Activated CD4-positive, alpha-beta T cell treated with anti-CD3 and anti-CD28 coated beads, Interleukin-2, amount 10 ng/mL, durations not matched to agents 7 days and 5 days (primary cell): ENCODE results near the gene UBR4. TPM values are rescaled to one million over a fixed set of nuclear protein-coding genes. Genes with fewer than 3 reads are reported as not detected.
"Not testable (repeated sequence)": the region's sequence is repeated elsewhere in the genome, so short reads cannot be mapped to it uniquely, and the experiment has no call there.

Experiments used
- CTCF ChIA-PET: fragments of 350-600 bp; sonication (Branson Sonifier 250); formaldehyde crosslinking; loops from one replicate; lab custom pipeline; 2021; ENCODE audit warnings: antibody characterized with exemption; lab: Charles Lee
- POLR2A ChIA-PET: fragments of 350-600 bp; sonication (Branson Sonifier 250); formaldehyde crosslinking; loops from one replicate; lab custom pipeline; 2021; ENCODE audit warnings: antibody characterized with exemption; lab: Charles Lee
- DNase-seq: peaks from one replicate; pipeline ENCODE4 v3.0.0-alpha.2; 2020
- H3K27ac Mint-ChIP-seq: one replicate; pipeline ENCODE4 v1.8.0; 2021; ENCODE audit warnings: mild to moderate bottlenecking, moderate library complexity, mixed read lengths
- H3K27me3 Mint-ChIP-seq: one replicate; pipeline ENCODE4 v1.8.0; 2021; ENCODE audit warnings: mixed read lengths
- H3K36me3 Mint-ChIP-seq: one replicate; pipeline ENCODE4 v1.8.0; 2021; ENCODE audit warnings: low read depth, mixed read lengths
- H3K4me1 Mint-ChIP-seq: one replicate; pipeline ENCODE4 v1.8.0; 2021; ENCODE audit warnings: mixed read lengths
- H3K4me3 Mint-ChIP-seq: one replicate; pipeline ENCODE4 v1.8.0; 2021; ENCODE audit warnings: mild to moderate bottlenecking, moderate library complexity, mixed read lengths
- H3K9me3 Mint-ChIP-seq: one replicate; pipeline ENCODE4 v1.8.0; 2021; ENCODE audit warnings: mixed read lengths
- total RNA-seq, 2 experiments: library from RNA; stranded (reverse); gene quantifications; one replicate each; pipeline ENCODE4 v1.2.3, GENCODE V29; 2021

UBR4 gene
- total RNA-seq, 2 experiments from 2014 or later, result 116 to 125 TPM

DNA sequence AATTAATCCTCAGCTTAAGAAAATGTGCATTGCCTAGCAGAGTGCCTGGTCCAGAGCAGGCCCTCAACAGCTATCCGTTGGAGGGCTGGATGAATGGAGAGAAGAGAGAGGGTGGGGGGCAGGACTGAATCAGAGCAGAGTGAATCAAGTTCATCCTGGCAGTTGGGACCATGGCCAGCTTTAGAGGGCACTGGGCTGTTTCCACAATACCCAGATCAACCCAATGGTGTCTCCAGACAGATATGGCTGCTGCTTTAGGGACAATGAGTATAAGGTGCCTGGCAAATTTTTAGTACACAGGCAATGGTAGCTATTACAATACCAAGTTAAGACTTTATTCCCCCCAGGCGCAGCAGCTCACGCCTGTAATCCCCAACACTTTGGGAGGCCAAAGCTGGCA lies 24.2 kb upstream of the UBR4 start:
- ChIA-PET CTCF (interaction anchor here (0.8 to 1.3 kb wide), 3 partner anchors 10 to 350 kb away, joined by 3 to 5 read pairs (median 3); no protein-coding TSS in a partner anchor), POLR2A (interaction anchor here (0.9 kb wide), 1 partner anchor 11 kb away, joined by 3 read pairs; no protein-coding TSS in a partner anchor)
- no peaks in the 10 kb centered on the region for H3K9me3 Mint-ChIP-seq

GRCh38 chr1:19232524-19232846 lies 22.4 kb upstream of the UBR4 start:
- Mint-ChIP-seq H3K4me1 (no peaks in the 10 kb centered on the region), H3K4me3 (no peak overlapping the region), H3K27me3 (no peaks in the 10 kb centered on the region), H3K9me3 (no peaks in the 10 kb centered on the region), H3K36me3 (peaks cover 31% of the 10 kb centered on the region), H3K27ac (no peak overlapping the region)
- ChIA-PET POLR2A (no interaction called here), CTCF (interaction anchor here (2.2 kb wide), 1 partner anchor 9 kb away, joined by 7 read pairs; no protein-coding TSS in a partner anchor)
- DNase-seq, result no peak

More for the DNA sequence above, 24.2 kb upstream of the UBR4 start:
- H3K27ac Mint-ChIP-seq, result no peak overlapping the region
- no peak overlapping the region for H3K4me3 Mint-ChIP-seq
- peaks cover 30% of the 10 kb centered on the region for H3K36me3 Mint-ChIP-seq
- H3K27me3 Mint-ChIP-seq, result no peaks in the 10 kb centered on the region
- H3K4me1 Mint-ChIP-seq, result no peaks in the 10 kb centered on the region
- no peak for DNase-seq

- peaks cover 34% of the 10 kb centered on the region for H3K36me3 Mint-ChIP-seq
- H3K27ac Mint-ChIP-seq, POLR2A ChIA-PET, H3K27me3 Mint-ChIP-seq, H3K4me1 Mint-ChIP-seq, H3K9me3 Mint-ChIP-seq, DNase-seq, H3K4me3 Mint-ChIP-seq: not testable (repeated sequence)
- CTCF ChIA-PET, result interaction anchor here (2.2 kb wide), 1 partner anchor 9 kb away, joined by 7 read pairs; no protein-coding TSS in a partner anchor
Measured at GRCh38 chr1:19231736-19232523, 21.9 kb upstream of the UBR4 start.

DNA sequence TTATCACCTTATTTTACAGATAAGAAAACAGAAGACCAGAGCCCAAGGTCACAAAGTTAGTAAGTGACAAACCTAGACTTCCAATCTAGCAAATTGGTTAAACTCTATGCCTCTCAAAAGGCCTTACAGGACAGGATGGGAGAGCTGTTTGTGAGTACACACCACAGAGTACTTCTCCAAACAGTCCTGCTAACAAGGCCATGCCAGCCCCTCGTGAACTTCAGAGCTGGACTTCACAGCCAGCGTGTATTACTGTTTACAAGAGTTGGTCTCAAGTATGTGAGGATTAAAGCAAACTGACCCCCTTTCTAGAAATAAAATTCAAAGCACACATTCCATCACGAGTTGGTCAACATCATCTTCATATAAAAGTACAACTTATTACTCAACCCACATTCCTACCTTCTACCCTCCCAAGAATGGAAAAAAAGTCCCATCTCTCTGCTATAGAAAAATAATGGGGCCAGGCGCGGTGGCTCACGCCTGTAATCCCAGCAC lies 19.8 kb upstream of the UBR4 start:
- CTCF ChIA-PET, result no interaction called here
- H3K4me1 Mint-ChIP-seq, result no peaks in the 10 kb centered on the region
- no peak for DNase-seq
- POLR2A ChIA-PET, result no interaction called here
- no peaks in the 10 kb centered on the region for H3K27me3 Mint-ChIP-seq
- no peak overlapping the region for H3K27ac Mint-ChIP-seq
- no peak overlapping the region for H3K4me3 Mint-ChIP-seq
- no peaks in the 10 kb centered on the region for H3K9me3 Mint-ChIP-seq
- H3K36me3 Mint-ChIP-seq, result peaks cover 48% of the 10 kb centered on the region

- no peak overlapping the region for H3K27ac Mint-ChIP-seq
- no peak for DNase-seq
- POLR2A ChIA-PET, result no interaction called here
Measured at GRCh38 chr1:19229229-19229628, 19.2 kb upstream of the UBR4 start.

DNA sequence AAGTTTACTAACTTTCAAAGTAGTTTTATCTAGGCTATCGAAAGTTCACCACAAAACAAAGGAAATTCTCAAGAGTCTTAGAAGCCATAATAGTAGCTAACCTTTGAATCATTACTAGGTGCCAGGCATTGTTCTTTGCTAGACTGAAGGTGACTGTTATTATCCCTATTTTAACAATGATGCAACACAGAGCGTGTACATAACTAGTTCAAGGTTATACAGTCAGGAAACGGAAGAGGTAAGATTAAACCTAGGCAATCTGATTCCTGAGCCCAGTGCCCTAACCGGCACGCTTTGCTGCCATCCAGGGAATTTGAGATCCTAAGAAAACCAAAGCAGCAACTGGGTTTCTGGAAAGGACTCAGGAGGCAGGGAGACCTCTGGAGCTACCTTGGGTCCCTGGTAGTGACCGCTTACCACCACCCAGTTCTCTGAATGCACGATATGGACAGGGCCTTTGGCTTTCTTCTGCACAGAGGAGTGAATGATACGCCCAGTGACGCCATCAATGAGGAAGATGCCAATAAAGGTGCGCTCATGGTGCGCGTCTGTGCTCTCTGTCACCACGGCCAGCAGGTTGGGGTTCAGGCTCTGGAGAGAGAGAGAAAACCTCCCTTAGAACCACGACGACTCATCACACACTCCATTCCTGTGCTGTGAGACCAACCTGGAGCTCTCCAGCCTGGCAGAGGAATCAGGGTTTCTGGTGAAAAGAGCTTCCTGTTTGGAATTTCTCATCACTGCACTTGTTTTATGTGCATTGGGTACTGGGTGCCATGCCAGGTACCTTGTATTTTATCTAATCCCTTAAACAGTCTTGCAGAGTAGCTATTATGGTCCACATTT lies 13.1 kb upstream of the UBR4 start:
- peaks cover 1% of the 10 kb centered on the region for H3K4me1 Mint-ChIP-seq
- no peak overlapping the region for H3K27ac Mint-ChIP-seq
- no peaks in the 10 kb centered on the region for H3K9me3 Mint-ChIP-seq
- ChIA-PET POLR2A (no interaction called here), CTCF (interaction anchor here (1.0 to 1.7 kb wide), 2 partner anchors 18 to 21 kb away, joined by 3 to 5 read pairs; no protein-coding TSS in a partner anchor)
- DNase-seq, result no peak
- no peak overlapping the region for H3K4me3 Mint-ChIP-seq
- H3K27me3 Mint-ChIP-seq, result no peaks in the 10 kb centered on the region
- peaks cover 74% of the 10 kb centered on the region for H3K36me3 Mint-ChIP-seq

More at GRCh38 chr1:19229229-19229628, 19.2 kb upstream of the UBR4 start:
- Mint-ChIP-seq H3K4me3 (no peak overlapping the region), H3K36me3 (peaks cover 55% of the 10 kb centered on the region), H3K27me3 (no peaks in the 10 kb centered on the region), H3K9me3 (no peaks in the 10 kb centered on the region), H3K4me1 (no peaks in the 10 kb centered on the region)
- CTCF ChIA-PET, result no interaction called here

- H3K9me3 Mint-ChIP-seq, result no peaks in the 10 kb centered on the region
- peaks cover 1% of the 10 kb centered on the region for H3K4me1 Mint-ChIP-seq
- DNase-seq, result no peak
- POLR2A ChIA-PET, result no interaction called here
- peaks cover 75% of the 10 kb centered on the region for H3K36me3 Mint-ChIP-seq
- no peak overlapping the region for H3K27ac Mint-ChIP-seq
- H3K27me3 Mint-ChIP-seq, result no peaks in the 10 kb centered on the region
- no peak overlapping the region for H3K4me3 Mint-ChIP-seq
- CTCF ChIA-PET, result interaction anchor here (1.0 to 1.7 kb wide), 2 partner anchors 18 to 21 kb away, joined by 3 to 5 read pairs; no protein-coding TSS in a partner anchor
Measured at GRCh38 chr1:19222573-19222972, 12.5 kb upstream of the UBR4 start.

DNA sequence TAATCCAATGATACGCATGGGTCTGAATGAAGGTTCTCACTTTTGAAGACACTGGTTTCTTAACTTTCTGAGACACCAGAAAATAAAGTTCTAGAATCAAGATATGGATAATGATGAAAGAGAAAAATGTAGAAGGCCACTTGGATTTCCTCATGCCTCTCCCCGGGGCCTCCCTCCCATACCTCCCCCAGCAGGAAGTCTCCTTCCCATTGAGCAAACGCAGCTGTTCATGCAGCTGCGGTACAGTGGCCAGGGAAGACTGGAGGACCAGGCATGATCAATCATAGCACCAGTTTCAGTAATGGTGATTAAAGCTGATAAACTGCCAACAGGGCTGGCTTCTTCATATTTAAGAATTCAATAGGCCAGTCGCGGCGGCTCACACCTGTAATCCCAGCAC lies 10.9 kb upstream of the UBR4 start:
- H3K27ac Mint-ChIP-seq, result no peak overlapping the region
- no peak for DNase-seq
- H3K27me3 Mint-ChIP-seq, result no peaks in the 10 kb centered on the region
- peaks cover 71% of the 10 kb centered on the region for H3K36me3 Mint-ChIP-seq
- H3K4me3 Mint-ChIP-seq, result no peak overlapping the region
- peaks cover 1% of the 10 kb centered on the region for H3K4me1 Mint-ChIP-seq
- ChIA-PET CTCF (interaction anchor here (1.8 kb wide), 1 partner anchor 10 kb away, joined by 4 read pairs; no protein-coding TSS in a partner anchor), POLR2A (no interaction called here)
- no peaks in the 10 kb centered on the region for H3K9me3 Mint-ChIP-seq

- ChIA-PET POLR2A (no interaction called here), CTCF (interaction anchor here (1.2 to 1.8 kb wide), 2 partner anchors 9 to 16 kb away, joined by 3 to 4 read pairs; no protein-coding TSS in a partner anchor)
- H3K4me3 Mint-ChIP-seq, result no peak overlapping the region
- peaks cover 65% of the 10 kb centered on the region for H3K36me3 Mint-ChIP-seq
- no peaks in the 10 kb centered on the region for H3K27me3 Mint-ChIP-seq
- H3K9me3 Mint-ChIP-seq, result no peaks in the 10 kb centered on the region
- H3K27ac Mint-ChIP-seq, result no peak overlapping the region
- peaks cover 3% of the 10 kb centered on the region for H3K4me1 Mint-ChIP-seq
- DNase-seq, result no peak
Measured at GRCh38 chr1:19220080-19220846, 10.2 kb upstream of the UBR4 start.

GRCh38 chr1:19219451-19219850 lies 9.4 kb upstream of the UBR4 start:
- peaks cover 58% of the 10 kb centered on the region for H3K36me3 Mint-ChIP-seq
- no peak overlapping the region for H3K4me3 Mint-ChIP-seq
- ChIA-PET POLR2A (no interaction called here), CTCF (interaction anchor here (1.2 to 1.8 kb wide), 2 partner anchors 9 to 15 kb away, joined by 3 to 4 read pairs; no protein-coding TSS in a partner anchor)
- H3K27me3 Mint-ChIP-seq, result no peaks in the 10 kb centered on the region
- peaks cover 9% of the 10 kb centered on the region for H3K4me1 Mint-ChIP-seq
- H3K9me3 Mint-ChIP-seq, result no peaks in the 10 kb centered on the region
- H3K27ac Mint-ChIP-seq, result no peak overlapping the region
- no peak for DNase-seq

DNA sequence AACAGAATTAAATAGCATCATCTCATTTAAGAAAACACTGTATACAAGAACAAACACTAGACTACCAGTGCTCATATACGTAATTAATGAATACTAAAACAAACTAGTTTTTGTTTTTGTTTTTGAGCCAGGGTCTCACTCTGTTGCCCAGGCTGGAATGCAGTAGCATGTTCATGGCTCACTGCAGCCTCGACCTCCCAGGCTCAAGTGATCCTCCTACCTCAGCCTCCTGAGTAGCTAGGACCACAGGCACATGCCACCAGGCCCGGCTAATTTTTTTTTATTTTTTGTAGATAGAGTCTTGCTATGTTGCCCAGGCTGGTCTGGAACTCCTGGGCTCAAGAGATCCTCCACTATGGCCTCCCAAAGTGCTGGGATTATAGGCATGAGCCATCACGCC lies 6.5 kb upstream of the UBR4 start:
- H3K27me3 Mint-ChIP-seq, DNase-seq, H3K4me3 Mint-ChIP-seq, H3K27ac Mint-ChIP-seq, POLR2A ChIA-PET, H3K9me3 Mint-ChIP-seq: not testable (repeated sequence)
- peaks cover 52% of the 10 kb centered on the region for H3K36me3 Mint-ChIP-seq
- CTCF ChIA-PET, result interaction anchor here (0.7 to 0.9 kb wide), 2 partner anchors 9 to 415 kb away, joined by 3 read pairs; no protein-coding TSS in a partner anchor
- H3K4me1 Mint-ChIP-seq, result peaks cover 33% of the 10 kb centered on the region

- Mint-ChIP-seq H3K36me3 (peaks cover 36% of the 10 kb centered on the region), H3K9me3 (no peaks in the 10 kb centered on the region), H3K4me1 (peaks cover 47% of the 10 kb centered on the region), H3K27ac (no peak overlapping the region), H3K4me3 (no peak overlapping the region), H3K27me3 (no peaks in the 10 kb centered on the region)
- ChIA-PET POLR2A (no interaction called here), CTCF (no interaction called here)
- no peak for DNase-seq
Measured at GRCh38 chr1:19213580-19213979, 3.5 kb upstream of the UBR4 start.
